AG20443 (cell line): ENCODE data around the gene SHISA5.

ENCODE experiments used
- DNase-seq: peaks from one replicate; pipeline ENCODE4 v3.0.0; 2012; ENCODE audit warnings: low spot score, mixed read lengths

SHISA5 gene

GRCh38 chr3:48431224-48432029 is 72.5 kb downstream of the SHISA5 start:
- no peak for DNase-seq

GRCh38 chr3:48430708-48431101 is 73.3 kb downstream of the SHISA5 start:
- no peak for DNase-seq

GRCh38 chr3:48429960-48430707 is 73.8 kb downstream of the SHISA5 start, which contains the start of gene PLXNB1:
PLXNB1 (minus strand) TSS chr3:48430086; CDS start chr3:48424611, 5,475 bp downstream.
- DNase-seq = peak; percentile 57

- peak; percentile 82 for DNase-seq
These were observed 74.5 kb downstream of the SHISA5 start for GRCh38 chr3:48429317-48429959.

GRCh38 chr3:48428572-48429316 is 75.2 kb downstream of the SHISA5 start:
- DNase-seq = no peak

- no peak for DNase-seq
These were observed 75.8 kb downstream of the SHISA5 start for GRCh38 chr3:48428088-48428571.

GRCh38 chr3:48427630-48427962 is 76.4 kb downstream of the SHISA5 start:
- DNase-seq = no peak

GRCh38 chr3:48426944-48427629 is 76.9 kb downstream of the SHISA5 start:
- no peak for DNase-seq

- no peak for DNase-seq
These were observed 77.5 kb downstream of the SHISA5 start for GRCh38 chr3:48426401-48426909.

GRCh38 chr3:48425281-48425812 is 78.6 kb downstream of the SHISA5 start:
- DNase-seq = no peak

GRCh38 chr3:48423883-48424695 is 79.9 kb downstream of the SHISA5 start:
- no peak for DNase-seq

- DNase-seq = no peak
These were observed 80.6 kb downstream of the SHISA5 start for GRCh38 chr3:48423241-48423882.

- no peak for DNase-seq
These were observed 81.3 kb downstream of the SHISA5 start for GRCh38 chr3:48422681-48423080.

GRCh38 chr3:48422272-48422671 is 81.7 kb downstream of the SHISA5 start:
- DNase-seq = no peak

- no peak for DNase-seq
These were observed 83.4 kb downstream of the SHISA5 start for GRCh38 chr3:48420561-48420960.

GRCh38 chr3:48419597-48419996 is 84.4 kb downstream of the SHISA5 start:
- DNase-seq = no peak

- no peak for DNase-seq
These were observed 84.8 kb downstream of the SHISA5 start for GRCh38 chr3:48419149-48419548.

GRCh38 chr3:48418651-48419050 is 85.3 kb downstream of the SHISA5 start:
- DNase-seq = no peak

- DNase-seq = no peak
These were observed 85.8 kb downstream of the SHISA5 start for GRCh38 chr3:48418140-48418539.
